ENCODE data around the gene PIK3R1.
A peak's percentile ranks its signal among the peaks of the same experiment; 100 is the strongest.

The PIK3R1 gene

GRCh38 chr5:68272289-68272688 lies 56.7 kb downstream of the PIK3R1 start:
- DNase-seq = no peak

- DNase-seq = no peak
Observed at GRCh38 chr5:68273717-68274409, 58.3 kb downstream of the PIK3R1 start.

GRCh38 chr5:68274847-68275651 lies 59.5 kb downstream of the PIK3R1 start:
- no peak for DNase-seq

DNA sequence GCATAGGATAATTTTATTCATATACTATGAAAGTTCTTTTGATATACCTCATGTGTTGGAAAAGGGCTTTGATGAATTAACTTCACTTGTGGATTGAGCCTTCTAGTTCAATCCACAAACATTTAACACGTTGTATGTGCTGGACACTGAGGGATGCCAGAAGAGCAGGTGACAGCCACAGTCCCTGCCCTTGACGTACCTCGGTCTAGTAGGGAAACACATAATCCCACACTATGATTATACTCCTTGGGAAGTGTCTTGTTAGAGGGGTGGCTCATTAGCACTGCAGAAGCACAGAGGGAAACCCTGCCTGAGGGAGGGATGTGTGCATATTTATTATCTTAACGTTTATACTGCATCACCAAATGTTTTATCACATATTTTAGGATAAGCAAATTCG lies 61.2 kb downstream of the PIK3R1 start:
- DNase-seq = no peak

DNA sequence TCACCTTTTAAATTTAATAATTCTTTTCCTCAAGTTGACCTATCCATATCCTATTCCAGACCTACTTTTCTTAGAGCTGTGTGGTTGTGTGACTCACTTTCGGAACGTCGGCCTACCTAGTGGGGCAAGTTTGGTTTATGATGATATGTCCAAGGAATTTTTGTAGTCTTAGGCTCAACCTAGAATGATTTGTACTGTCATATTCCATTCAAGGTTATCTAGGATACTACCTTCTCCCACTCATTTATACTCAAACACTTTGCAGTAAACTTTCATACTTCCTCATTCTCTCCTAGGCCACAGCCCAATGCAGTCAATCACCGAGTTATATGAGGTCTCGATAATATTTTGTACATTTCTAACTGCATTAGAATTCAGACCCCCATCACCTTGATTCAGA lies 61.9 kb downstream of the PIK3R1 start:
- no peak for DNase-seq

- no peak for DNase-seq
Observed at GRCh38 chr5:68279984-68280383, 64.4 kb downstream of the PIK3R1 start.

GRCh38 chr5:68282001-68282400 lies 66.4 kb downstream of the PIK3R1 start:
- no peak for DNase-seq

- DNase-seq = no peak
Observed at GRCh38 chr5:68283766-68284165, 68.2 kb downstream of the PIK3R1 start.

GRCh38 chr5:68285075-68285840 lies 69.7 kb downstream of the PIK3R1 start:
- no peak for DNase-seq

DNA sequence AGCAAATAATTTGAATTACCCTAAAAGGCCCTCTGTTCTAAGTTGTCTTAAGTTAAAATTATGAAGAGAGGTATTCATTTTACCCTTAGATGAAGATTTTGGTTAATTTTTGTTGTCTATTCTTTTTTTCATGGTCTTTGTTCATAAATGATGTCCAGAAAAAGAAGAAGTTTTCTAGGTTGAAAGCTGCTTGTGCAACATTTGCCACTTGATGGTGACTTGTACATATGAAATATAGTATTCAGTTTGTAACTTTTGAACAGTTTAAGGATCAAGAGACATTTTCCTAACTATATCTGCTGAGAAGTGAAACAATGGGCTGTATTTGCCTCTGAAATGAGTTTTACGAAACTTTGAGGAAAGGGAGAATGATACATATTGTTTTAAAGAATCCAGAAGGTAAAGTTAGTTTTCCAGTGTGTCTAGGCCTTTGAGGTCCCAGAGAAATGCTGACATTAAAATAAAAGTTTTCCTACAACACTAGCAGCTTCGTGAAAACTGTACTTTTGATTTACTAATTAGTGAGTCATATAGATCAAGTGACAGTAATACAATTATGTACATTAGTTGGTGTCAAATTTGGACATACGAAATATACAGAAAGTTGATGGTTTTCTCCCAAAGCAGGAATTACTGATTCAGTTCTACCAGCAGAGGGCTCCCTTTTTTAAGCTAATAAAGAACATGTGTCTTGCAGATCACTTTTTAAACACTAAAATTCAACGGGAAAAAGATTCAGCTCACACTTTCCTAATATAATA lies 70.5 kb downstream of the PIK3R1 start:
- no peak for DNase-seq

DNA sequence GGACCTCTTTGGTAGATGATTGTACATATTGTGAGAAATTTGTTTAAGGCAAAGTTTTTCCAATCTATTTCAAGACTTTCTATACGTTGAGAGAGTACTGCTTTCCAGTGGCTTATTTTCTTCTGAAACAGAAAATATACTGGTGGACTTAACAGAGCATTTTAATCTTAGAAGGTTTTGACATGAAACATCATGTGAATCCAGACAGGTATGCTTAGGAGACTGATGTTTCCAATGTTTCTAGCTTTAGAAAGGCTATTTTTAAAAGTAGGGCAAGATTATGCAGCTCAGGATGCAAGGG lies 71.0 kb downstream of the PIK3R1 start:
- DNase-seq = no peak

GRCh38 chr5:68287631-68287975 lies 72.0 kb downstream of the PIK3R1 start:
- DNase-seq = no peak

- peak; percentile 10 for DNase-seq
Observed at GRCh38 chr5:68287976-68288706, 72.6 kb downstream of the PIK3R1 start.

DNA sequence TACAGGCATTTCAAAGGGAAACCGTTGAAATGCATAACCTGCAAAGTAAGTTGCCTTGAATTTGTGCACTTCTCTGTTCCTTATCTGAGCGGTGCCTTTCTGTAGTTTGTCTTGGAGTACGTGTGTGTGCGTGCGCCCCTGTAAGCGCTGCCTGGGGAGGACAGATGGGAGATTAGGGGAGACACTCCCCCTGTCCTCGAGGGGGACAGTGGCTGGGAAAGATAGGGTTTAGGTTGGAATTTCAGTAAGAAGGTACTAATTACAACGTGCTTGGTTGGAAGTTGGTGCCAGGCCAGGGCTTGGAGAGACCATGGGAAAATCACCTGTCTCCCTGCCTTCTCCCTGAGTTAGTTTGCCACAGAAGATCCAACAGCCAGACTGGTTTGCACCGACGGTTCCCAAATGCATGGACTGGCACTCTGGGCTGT lies 73.2 kb downstream of the PIK3R1 start:
- DNase-seq = no peak

GRCh38 chr5:68289498-68289897 lies 73.9 kb downstream of the PIK3R1 start:
- no peak for DNase-seq

- DNase-seq = no peak
Observed at GRCh38 chr5:68290260-68290674, 74.7 kb downstream of the PIK3R1 start.

DNA sequence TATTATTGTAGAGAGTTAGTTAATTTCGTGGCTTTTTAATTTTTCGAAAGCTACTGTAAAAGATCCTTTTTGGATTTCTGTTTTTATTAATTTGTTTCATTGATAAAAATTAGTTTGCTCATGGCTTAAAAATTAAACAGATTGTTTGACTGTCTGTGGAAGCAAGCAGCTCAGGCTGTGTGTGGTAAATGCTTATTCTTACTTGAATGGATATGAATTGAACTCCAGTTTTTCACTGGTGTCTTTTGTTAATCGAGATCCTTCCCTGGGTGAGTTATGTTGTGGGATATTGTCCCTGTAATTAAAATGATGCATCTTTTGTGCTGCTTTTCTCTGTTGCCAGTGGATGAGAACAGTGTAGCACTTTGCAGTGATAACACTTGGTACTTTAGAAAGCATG lies 75.3 kb downstream of the PIK3R1 start:
- DNase-seq = no peak

DNA sequence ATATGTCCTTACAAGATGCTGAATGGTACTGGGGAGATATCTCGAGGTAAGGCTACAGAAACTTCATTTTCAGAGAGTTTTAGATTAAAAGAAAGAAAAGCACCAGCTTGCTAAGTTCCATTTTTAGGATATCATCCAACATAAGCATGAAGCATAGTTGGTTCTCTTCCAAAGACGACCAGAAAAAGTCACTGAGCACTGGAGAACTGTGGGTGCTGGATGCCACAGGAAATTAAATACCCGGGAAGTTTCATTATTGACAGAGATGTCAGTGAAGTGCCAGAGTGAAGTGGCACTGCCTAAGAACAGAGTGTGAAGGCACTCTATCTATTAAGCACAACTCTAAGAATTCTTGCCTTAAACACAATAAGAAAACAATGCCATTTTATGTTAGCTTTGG lies 76.8 kb downstream of the PIK3R1 start:
- no peak for DNase-seq

DNA sequence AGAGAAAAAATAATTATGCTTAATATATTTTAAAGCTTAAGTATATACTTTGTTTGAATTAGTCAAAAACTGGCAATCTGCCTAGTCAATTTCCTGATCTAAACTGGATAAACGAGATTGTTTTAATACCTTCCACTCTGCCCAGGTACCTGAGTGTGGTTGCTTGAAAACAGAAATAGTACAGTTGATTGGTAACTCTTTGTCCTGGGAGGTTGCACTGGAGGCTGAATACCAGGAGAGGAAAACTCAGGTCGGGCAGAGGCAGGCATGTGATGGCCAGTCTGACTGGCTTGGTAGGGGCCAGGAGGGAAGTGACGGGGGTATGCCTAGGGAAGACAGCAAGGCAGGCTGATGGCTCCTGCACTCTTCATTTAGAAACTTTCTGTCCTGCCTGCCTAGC lies 80.2 kb downstream of the PIK3R1 start:
- DNase-seq = no peak

GRCh38 chr5:68296895-68297294 lies 81.3 kb downstream of the PIK3R1 start:
- DNase-seq = no peak

- DNase-seq = no peak
Observed at GRCh38 chr5:68297656-68298055, 82.1 kb downstream of the PIK3R1 start.

GRCh38 chr5:68298479-68298878 lies 82.9 kb downstream of the PIK3R1 start:
- DNase-seq = no peak

GRCh38 chr5:68299105-68299504 lies 83.5 kb downstream of the PIK3R1 start:
- DNase-seq = no peak

All from NCI-H510A (cell line).